Fibroblast of mammary gland (primary cell): ENCODE data around the gene COG7.
A peak's percentile ranks its signal among the peaks of the same experiment; 100 is the strongest.
"Not testable (repeated sequence)": the region's sequence is repeated elsewhere in the genome, so short reads cannot be mapped to it uniquely, and the experiment has no call there.

ENCODE experiments used
- DNase-seq: peaks from one replicate; pipeline ENCODE4 v3.0.0-alpha.2; 2010; ENCODE audit warnings: low read depth
- H3K4me3 ChIP-seq: 2 replicates; pipeline ENCODE4 v1.5.1; 2011; ENCODE audit warnings: low read depth, mild to moderate bottlenecking, low read length, moderate library complexity; ENCODE audit not compliant: control insufficient read depth
- TF ChIP-seq, protein P1 (sequence below): conservative IDR thresholded peaks from 2 replicates; pipeline ENCODE4 v1.5.1; 2011; ENCODE audit warnings: low read depth, low read length, inconsistent platforms; ENCODE audit not compliant: control insufficient read depth, insufficient read depth

COG7 gene

DNA sequence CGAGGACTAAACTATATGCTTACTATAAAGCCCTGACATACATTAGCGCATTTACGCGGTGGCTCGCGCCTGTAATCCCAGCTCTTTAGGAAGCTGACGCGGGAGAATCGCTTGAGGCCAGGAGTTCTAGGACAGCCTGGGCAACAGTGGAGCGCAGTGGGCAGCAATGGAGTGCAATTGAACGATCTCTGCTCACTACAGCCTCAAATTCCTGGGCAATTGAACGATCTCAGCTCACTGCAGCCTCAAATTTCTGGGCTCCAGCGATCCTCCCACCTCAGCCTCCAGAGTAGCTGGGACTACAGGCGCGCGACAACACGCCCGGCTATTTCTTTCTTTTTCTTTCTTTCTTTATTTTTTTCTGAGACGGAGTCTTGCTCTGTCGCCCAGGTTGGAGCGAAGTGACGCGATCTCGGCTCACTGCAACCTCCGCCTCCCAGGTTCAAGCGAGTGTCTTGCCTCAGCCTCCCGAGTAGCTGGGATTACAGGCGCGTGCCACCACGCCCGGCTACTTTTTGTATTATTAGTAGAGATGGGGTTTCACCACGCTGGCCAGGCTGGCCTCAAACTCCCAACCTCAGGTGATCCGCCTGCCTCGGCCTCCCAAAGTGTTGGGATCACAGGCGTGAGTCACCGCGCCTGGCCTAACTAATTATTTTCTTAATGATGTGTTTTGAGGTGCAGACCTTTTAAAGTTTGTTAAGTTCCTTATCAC lies 506 bp upstream of the COG7 start:
- peak overlapping the region; percentile 91 for H3K4me3 ChIP-seq
- TF ChIP-seq, protein P1, sequence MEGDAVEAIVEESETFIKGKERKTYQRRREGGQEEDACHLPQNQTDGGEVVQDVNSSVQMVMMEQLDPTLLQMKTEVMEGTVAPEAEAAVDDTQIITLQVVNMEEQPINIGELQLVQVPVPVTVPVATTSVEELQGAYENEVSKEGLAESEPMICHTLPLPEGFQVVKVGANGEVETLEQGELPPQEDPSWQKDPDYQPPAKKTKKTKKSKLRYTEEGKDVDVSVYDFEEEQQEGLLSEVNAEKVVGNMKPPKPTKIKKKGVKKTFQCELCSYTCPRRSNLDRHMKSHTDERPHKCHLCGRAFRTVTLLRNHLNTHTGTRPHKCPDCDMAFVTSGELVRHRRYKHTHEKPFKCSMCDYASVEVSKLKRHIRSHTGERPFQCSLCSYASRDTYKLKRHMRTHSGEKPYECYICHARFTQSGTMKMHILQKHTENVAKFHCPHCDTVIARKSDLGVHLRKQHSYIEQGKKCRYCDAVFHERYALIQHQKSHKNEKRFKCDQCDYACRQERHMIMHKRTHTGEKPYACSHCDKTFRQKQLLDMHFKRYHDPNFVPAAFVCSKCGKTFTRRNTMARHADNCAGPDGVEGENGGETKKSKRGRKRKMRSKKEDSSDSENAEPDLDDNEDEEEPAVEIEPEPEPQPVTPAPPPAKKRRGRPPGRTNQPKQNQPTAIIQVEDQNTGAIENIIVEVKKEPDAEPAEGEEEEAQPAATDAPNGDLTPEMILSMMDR = no peak
- DNase-seq = no peak

DNA sequence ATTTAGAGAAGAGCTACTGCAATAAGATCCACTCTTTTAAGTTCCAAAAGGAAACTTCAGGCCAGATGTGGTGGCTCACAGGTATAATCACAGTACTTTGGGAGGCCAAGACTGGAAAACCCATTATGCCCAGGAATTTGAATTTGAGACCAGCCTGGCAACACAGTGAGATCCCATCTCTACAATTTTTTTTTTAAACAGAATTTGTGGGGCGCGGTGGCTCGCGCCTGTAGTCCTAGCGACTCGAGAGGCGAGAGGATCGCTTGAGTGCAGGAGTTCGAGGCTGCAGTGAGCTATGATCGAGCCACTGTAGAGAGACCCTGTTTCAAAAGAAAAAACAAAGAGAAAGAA lies 793 bp downstream of the COG7 start:
- H3K4me3 ChIP-seq = peak overlapping the region; percentile 91
- TF ChIP-seq, protein P1 = no peak
- no peak for DNase-seq

DNA sequence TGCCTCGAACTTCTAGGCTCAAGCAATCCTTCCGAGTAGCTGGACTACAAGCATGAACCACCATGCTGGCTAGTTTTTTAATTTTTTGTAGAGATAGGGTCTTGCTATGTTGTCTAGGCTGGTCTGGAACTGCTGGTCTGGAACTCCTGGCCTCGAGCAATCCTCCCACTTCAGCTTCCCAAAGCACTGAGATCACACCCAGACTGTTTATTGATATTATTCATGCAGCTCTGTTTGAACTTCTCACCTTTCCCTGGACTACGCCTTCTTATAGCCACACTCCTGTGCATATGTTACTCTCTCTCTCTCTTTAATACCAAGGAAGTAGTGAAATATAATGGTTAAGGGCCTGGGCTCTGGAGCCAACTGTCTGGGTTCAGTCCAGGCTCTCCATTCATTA lies 4.6 kb downstream of the COG7 start:
- TF ChIP-seq, protein P1 = no peak
- no peak for DNase-seq
- H3K4me3 ChIP-seq = no peak overlapping the region

DNA sequence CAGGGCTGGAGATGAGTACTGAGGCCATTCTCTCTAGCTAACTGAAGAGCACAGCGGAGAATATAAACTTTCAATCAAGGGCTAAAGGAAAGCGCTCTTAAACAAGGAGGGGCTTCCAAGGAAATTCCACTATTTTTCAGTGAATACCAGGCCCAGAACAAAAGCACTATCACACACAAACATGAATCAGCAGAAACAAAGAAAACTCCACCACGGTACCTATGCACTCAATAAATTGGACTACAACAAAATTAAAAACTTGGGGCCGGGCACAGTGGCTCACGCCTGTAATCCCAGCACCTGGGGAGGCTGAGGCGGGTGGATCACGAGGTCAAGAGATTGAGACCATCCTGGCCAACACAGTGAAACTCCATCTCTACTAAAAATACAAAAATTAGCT lies 15.4 kb downstream of the COG7 start:
- H3K4me3 ChIP-seq, DNase-seq: not testable (repeated sequence)

DNA sequence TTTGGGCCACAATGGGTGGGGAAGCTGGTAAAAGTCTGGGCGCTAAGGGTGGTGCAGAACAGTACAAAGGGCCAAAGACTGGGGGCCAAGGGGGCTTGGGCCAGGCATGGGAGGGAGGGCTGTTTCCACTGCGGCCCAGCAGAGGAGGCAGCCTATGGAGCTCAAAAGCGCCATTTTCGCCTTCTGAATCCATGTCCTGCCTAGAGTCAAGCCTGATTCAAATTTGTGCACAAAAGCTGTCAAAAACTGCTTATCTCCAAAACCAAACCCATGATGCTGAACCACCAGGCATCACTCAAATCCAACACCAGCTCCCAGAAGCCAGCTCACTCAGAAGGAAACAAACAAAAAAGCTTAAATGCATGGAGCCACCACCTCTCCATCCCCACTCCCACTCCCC lies 16.0 kb downstream of the COG7 start:
- H3K4me3 ChIP-seq = no peak overlapping the region
- no peak for DNase-seq
- TF ChIP-seq, protein P1 = no peak

DNA sequence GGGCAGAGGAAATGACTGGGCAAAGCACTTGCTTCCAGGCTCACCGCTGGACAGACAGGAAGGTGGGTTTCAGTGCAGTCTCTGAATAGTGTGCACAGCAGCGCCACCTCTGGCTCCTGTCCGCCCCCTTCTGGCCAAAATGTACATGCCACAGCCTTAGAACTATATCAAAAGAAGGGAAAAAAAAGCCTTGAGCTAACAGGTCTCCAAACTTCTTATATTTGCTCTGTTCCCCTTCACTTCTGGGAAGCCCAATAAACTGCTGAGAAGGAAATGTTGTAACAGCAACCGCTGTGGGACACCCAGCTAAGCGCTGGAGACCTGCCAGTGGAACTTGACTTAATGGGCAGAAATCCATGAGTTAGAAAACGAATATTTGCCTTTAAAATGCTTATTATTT lies 17.5 kb downstream of the COG7 start:
- TF ChIP-seq, protein P1 = peak; percentile 88
- peak; percentile 51 for DNase-seq
- no peak overlapping the region for H3K4me3 ChIP-seq

DNA sequence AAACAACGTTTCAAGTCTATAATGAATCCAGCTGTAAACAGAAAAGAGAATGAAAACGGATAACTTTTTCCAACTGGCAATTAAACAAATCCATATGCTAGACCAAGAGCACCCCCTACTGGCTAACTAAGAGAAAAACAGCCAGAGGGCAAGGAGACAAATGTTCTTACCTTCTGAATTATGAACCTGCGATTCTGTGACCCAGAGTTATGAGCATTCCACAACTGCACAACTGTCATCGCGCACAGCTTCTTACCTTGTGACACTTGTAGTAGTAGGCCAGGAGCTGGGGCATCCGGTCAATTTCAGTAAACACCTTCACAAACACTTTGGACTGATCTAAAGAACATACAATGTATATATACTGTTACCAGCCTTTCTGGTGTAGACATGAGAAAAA lies 18.6 kb downstream of the COG7 start:
- TF ChIP-seq, protein P1 = peak; percentile 88
- no peak overlapping the region for H3K4me3 ChIP-seq
- peak; percentile 80 for DNase-seq
